Loucy (cell line): ENCODE measurements around the gene SLC29A3.

ENCODE experiments used
- H2AFZ ChIP-seq: fragments of 200-600 bp; sonication (generic); 2 replicates; pipeline ENCODE4 v1.6.0; 2016; ENCODE audit warnings: antibody characterized with exemption, mild to moderate bottlenecking, low read length, moderate library complexity
- H3F3A ChIP-seq: fragments of 200-600 bp; 2 replicates; pipeline ENCODE4 v1.6.0; 2016; ENCODE audit warnings: antibody characterized with exemption, low read depth, mild to moderate bottlenecking
- H3K27me3 ChIP-seq: fragments of 200-600 bp; sonication (generic); 2 replicates; pipeline ENCODE4 v1.6.1; 2014; ENCODE audit warnings: low read length, mild to moderate bottlenecking; ENCODE audit not compliant: insufficient read depth, poor library complexity, severe bottlenecking
- H3K36me3 ChIP-seq: fragments of 200-600 bp; sonication (generic); 2 replicates; pipeline ENCODE4 v1.6.1; 2016; ENCODE audit warnings: low read length; ENCODE audit not compliant: insufficient read depth
- H3K4me1 ChIP-seq: fragments of 200-600 bp; sonication (generic); 2 replicates; pipeline ENCODE4 v1.5.1; 2014; ENCODE audit warnings: low read length, mild to moderate bottlenecking; ENCODE audit not compliant: insufficient read depth, poor library complexity, severe bottlenecking
- H3K4me2 ChIP-seq: fragments of 200-600 bp; sonication (generic); 2 replicates; pipeline ENCODE4 v1.6.0; 2014; ENCODE audit warnings: antibody characterized with exemption, low read length, low read depth, mild to moderate bottlenecking; ENCODE audit not compliant: poor library complexity, severe bottlenecking
- H3K4me3 ChIP-seq: fragments of 200-600 bp; sonication (generic); 2 replicates; pipeline ENCODE4 v1.5.1; 2014; ENCODE audit warnings: low read length, mild to moderate bottlenecking, mixed read lengths; ENCODE audit not compliant: poor library complexity, severe bottlenecking
- H3K79me2 ChIP-seq: fragments of 200-600 bp; sonication (generic); 2 replicates; pipeline ENCODE4 v1.6.1; 2014; ENCODE audit warnings: low read length; ENCODE audit not compliant: insufficient read depth
- H3K9ac ChIP-seq: fragments of 200-600 bp; sonication (generic); 2 replicates; pipeline ENCODE4 v1.6.0; 2014; ENCODE audit warnings: mild to moderate bottlenecking, low read depth, low read length, moderate library complexity; ENCODE audit not compliant: poor library complexity, severe bottlenecking
- H3K9me2 ChIP-seq: fragments of 200-600 bp; sonication (generic); replicated peaks from 2 replicates; pipeline ENCODE4 v1.6.1; 2016; ENCODE audit warnings: low read depth, low read length, mixed read lengths
- H3K9me3 ChIP-seq: fragments of 200-600 bp; sonication (generic); 2 replicates; pipeline ENCODE4 v1.6.1; 2014; ENCODE audit warnings: mild to moderate bottlenecking, antibody characterized with exemption, low read length, low read depth; ENCODE audit not compliant: insufficient read depth
- H4K20me1 ChIP-seq: fragments of 200-600 bp; sonication (generic); 2 replicates; pipeline ENCODE4 v1.6.0; 2014; ENCODE audit warnings: antibody characterized with exemption, low read length, mild to moderate bottlenecking; ENCODE audit not compliant: insufficient read depth, poor library complexity, severe bottlenecking
- EZH2phosphoT487 ChIP-seq: fragments of 200-600 bp; IDR thresholded peaks from 2 replicates; pipeline ENCODE4 v1.6.1; 2018; ENCODE audit warnings: antibody characterized with exemption, mild to moderate bottlenecking, moderate library complexity, borderline replicate concordance
- TF ChIP-seq, protein P1 (sequence below): fragments of 200-600 bp; sonication (generic); conservative IDR thresholded peaks from 2 replicates; pipeline ENCODE4 v1.5.1; 2014; ENCODE audit warnings: mild to moderate bottlenecking, antibody characterized with exemption, low read length

The SLC29A3 gene

GRCh38 chr10:71398976-71399375 lies 79.9 kb downstream of the SLC29A3 start:
- Histone ChIP-seq H3K4me1 (peaks cover 3% of the 10 kb centered on the region), H3K9ac (no peak overlapping the region), H3K4me3 (no peak overlapping the region), H3K36me3 (no peaks in the 10 kb centered on the region), H3K9me3 (no peaks in the 10 kb centered on the region), H2AFZ (no peak overlapping the region), H3K9me2 (no peaks in the 10 kb centered on the region), H4K20me1 (no peaks in the 10 kb centered on the region), H3K27me3 (no peaks in the 10 kb centered on the region), H3F3A (no peaks in the 10 kb centered on the region), H3K79me2 (no peaks in the 10 kb centered on the region), H3K4me2 (no peak overlapping the region)
- TF ChIP-seq, protein P1, sequence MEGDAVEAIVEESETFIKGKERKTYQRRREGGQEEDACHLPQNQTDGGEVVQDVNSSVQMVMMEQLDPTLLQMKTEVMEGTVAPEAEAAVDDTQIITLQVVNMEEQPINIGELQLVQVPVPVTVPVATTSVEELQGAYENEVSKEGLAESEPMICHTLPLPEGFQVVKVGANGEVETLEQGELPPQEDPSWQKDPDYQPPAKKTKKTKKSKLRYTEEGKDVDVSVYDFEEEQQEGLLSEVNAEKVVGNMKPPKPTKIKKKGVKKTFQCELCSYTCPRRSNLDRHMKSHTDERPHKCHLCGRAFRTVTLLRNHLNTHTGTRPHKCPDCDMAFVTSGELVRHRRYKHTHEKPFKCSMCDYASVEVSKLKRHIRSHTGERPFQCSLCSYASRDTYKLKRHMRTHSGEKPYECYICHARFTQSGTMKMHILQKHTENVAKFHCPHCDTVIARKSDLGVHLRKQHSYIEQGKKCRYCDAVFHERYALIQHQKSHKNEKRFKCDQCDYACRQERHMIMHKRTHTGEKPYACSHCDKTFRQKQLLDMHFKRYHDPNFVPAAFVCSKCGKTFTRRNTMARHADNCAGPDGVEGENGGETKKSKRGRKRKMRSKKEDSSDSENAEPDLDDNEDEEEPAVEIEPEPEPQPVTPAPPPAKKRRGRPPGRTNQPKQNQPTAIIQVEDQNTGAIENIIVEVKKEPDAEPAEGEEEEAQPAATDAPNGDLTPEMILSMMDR = no peak
- TF ChIP-seq EZH2phosphoT487 = no peak

DNA sequence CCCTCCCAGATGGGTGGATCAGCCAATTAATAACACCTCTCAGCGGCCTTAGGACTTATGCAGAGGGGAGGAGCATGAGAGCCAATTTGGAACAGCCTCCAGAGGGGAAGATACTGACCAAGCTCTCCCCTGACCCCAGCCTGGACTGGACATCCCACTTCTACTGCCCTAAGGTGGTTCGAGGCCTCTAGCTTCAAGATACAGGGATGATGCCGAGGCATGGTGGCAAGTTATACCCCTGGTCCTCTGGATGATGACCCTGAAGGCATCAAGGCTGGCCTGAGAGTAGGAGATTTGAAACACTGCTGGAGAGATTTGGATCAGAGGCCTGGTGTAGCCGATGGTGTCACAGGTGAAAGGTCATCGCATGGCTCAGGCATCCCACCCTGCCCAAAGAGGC lies 80.9 kb downstream of the SLC29A3 start:
- no peak overlapping the region for H3K4me2 ChIP-seq
- no peaks in the 10 kb centered on the region for H3K9me3 ChIP-seq
- no peak overlapping the region for H3K4me3 ChIP-seq
- H3F3A ChIP-seq = no peaks in the 10 kb centered on the region
- H2AFZ ChIP-seq = no peak overlapping the region
- no peaks in the 10 kb centered on the region for H3K79me2 ChIP-seq
- H3K4me1 ChIP-seq = no peaks in the 10 kb centered on the region
- TF ChIP-seq, protein P1 = no peak
- no peak for TF ChIP-seq EZH2phosphoT487
- no peaks in the 10 kb centered on the region for H4K20me1 ChIP-seq
- no peaks in the 10 kb centered on the region for H3K27me3 ChIP-seq
- no peak overlapping the region for H3K9ac ChIP-seq
- H3K9me2 ChIP-seq = no peaks in the 10 kb centered on the region
- no peaks in the 10 kb centered on the region for H3K36me3 ChIP-seq

DNA sequence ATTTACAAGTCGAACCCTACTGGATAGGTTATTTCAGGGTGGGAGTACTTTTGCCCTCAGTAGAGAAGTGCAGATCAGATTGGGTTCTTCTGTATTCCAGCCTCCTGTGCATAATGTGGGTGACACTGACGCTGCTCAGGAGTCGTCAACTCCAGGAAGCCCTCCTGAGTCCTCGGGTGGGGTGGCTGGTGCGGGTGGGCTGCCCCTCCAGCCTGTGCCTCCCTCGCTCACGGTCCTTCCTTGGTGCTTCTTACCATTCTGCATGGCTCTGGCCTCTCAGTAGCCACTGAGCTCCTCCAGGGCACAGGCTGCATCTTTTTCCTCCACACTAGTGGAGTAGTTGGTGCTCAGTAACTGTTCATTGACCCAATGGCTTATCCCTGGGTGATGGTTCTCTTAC lies 82.0 kb downstream of the SLC29A3 start:
- H3K36me3 ChIP-seq = no peaks in the 10 kb centered on the region
- no peaks in the 10 kb centered on the region for H3K4me1 ChIP-seq
- no peak overlapping the region for H2AFZ ChIP-seq
- H4K20me1 ChIP-seq = no peaks in the 10 kb centered on the region
- no peaks in the 10 kb centered on the region for H3K79me2 ChIP-seq
- no peaks in the 10 kb centered on the region for H3F3A ChIP-seq
- H3K4me2 ChIP-seq = no peak overlapping the region
- H3K9me3 ChIP-seq = no peaks in the 10 kb centered on the region
- no peaks in the 10 kb centered on the region for H3K9me2 ChIP-seq
- no peak for TF ChIP-seq EZH2phosphoT487
- TF ChIP-seq, protein P1 = no peak
- no peak overlapping the region for H3K4me3 ChIP-seq
- H3K9ac ChIP-seq = no peak overlapping the region
- no peaks in the 10 kb centered on the region for H3K27me3 ChIP-seq
